ENCODE measurements around the gene FAM53B. TPM values are rescaled to one million over a fixed set of nuclear protein-coding genes. Genes with fewer than 3 reads are reported as not detected.
A peak's percentile ranks its signal among the peaks of the same experiment; 100 is the strongest.

The FAM53B gene
- total RNA-seq, 3 donors from 2014 or later: 17.0 to 39.7 (median 22.8) TPM

DNA sequence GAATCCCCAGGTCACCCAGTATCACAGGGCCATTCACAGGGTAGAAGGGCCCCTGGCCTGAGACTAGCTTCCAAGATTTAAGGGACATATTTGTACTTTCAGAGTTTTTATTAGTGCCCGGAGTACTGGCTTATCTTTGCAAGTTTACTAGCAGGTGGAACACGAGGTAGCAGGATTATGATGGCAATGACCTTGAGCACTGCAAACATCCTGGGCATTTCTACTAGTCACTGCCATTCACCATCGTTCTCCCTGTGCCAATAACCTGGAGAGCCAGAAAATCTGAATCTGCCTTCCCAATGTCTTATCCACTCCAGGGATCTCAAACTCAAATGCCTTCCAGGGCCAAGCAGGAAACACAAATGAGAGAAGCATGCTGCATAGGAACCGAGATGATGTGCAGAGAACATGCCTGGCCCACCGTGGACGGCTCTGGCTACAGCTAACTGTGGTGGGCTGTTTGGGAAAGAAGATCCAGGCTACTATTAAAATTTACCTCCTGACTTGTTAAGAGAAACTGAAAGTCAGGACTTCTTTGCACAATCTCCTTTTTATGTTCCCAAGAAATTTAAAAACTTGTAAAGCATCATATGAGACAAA is 16.7 kb downstream of the FAM53B start:
- H3K4me3 ChIP-seq: no peak overlapping the region
- no peak for TF ChIP-seq POLR2A (IDR thresholded peaks at IDR 0.05)
- TF ChIP-seq POLR2AphosphoS5 (IDR thresholded peaks at IDR 0.05): no peak
- no peaks in the 10 kb centered on the region for H3K9me3 ChIP-seq
- H3K27me3 ChIP-seq: no peaks in the 10 kb centered on the region
- peak in 1 of 2 donors; percentile 17 for DNase-seq (ENCODE audit: low spot score in 2 of 2)
- peak overlapping the region in 1 of 2 donors; percentile 78 for H3K27ac ChIP-seq
- peaks cover 0 to 17% of the 10 kb centered on the region in 2 donors for H3K4me1 ChIP-seq
- intact Hi-C loops (cut with DNase I; ENCODE audit: low total_unique reads): no loop called here
- no peaks in the 10 kb centered on the region for H3K36me3 ChIP-seq

DNA sequence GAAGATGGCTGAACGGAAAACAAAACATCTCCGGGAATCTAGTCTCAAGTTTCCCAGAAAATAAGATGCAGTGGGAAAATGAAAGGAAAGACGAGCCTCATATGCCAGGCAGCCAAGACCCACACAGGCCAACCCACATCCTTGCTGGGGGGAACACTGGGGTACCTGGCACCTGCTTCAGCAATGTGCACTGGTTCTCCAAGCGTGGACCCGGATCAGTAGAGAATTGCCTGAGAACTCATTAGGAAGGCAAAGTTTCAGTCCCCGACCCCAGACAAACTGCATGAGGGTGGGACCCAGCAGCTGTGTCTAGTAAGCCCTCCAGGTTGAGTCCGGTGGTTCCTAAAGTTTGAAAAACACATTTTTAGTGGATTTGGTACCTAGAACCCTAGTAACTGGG is 18.4 kb downstream of the FAM53B start:
- H3K4me3 ChIP-seq: no peak overlapping the region
- DNase-seq (ENCODE audit: low spot score in 2 of 2): no peak
- TF ChIP-seq POLR2AphosphoS5 (IDR thresholded peaks at IDR 0.05) (no peak), POLR2A (IDR thresholded peaks at IDR 0.05) (no peak)
- TF ChIP-seq, protein P1, sequence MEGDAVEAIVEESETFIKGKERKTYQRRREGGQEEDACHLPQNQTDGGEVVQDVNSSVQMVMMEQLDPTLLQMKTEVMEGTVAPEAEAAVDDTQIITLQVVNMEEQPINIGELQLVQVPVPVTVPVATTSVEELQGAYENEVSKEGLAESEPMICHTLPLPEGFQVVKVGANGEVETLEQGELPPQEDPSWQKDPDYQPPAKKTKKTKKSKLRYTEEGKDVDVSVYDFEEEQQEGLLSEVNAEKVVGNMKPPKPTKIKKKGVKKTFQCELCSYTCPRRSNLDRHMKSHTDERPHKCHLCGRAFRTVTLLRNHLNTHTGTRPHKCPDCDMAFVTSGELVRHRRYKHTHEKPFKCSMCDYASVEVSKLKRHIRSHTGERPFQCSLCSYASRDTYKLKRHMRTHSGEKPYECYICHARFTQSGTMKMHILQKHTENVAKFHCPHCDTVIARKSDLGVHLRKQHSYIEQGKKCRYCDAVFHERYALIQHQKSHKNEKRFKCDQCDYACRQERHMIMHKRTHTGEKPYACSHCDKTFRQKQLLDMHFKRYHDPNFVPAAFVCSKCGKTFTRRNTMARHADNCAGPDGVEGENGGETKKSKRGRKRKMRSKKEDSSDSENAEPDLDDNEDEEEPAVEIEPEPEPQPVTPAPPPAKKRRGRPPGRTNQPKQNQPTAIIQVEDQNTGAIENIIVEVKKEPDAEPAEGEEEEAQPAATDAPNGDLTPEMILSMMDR (IDR thresholded peaks at IDR 0.05): no peak
- peaks cover 0 to 21% of the 10 kb centered on the region in 2 donors for H3K4me1 ChIP-seq
- no peaks in the 10 kb centered on the region for H3K27me3 ChIP-seq
- no peak overlapping the region for H3K27ac ChIP-seq
- intact Hi-C loops (cut with DNase I; ENCODE audit: low total_unique reads): no loop called here
- H3K9me3 ChIP-seq: no peaks in the 10 kb centered on the region
- no peaks in the 10 kb centered on the region for H3K36me3 ChIP-seq

DNA sequence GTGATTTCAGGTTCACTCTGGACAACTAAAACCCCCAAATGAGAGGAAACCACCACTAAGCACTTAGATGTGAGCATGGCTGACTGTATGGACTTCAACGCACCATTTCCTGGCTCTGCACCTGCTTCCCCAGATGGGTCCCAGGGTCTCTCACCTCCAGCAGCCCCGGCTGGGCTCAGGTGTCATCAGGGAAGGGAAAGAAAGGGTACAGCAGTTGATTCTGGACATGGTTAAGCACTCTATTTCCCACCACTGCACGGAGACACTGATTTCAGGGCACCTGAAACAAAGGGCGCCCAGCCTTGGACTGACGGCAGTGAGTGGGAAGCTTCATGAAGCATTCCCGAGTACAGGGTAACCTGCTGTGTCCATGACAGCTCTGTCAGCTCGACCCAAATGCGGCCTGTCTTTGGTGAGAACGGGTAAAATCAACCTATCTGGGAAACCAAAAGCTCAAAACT is 19.0 kb downstream of the FAM53B start:
- DNase-seq (ENCODE audit: low spot score in 2 of 2): peak in 1 of 2 donors; percentile 24
- intact Hi-C loops (cut with DNase I; ENCODE audit: low total_unique reads): no loop called here
- TF ChIP-seq POLR2AphosphoS5 (IDR thresholded peaks at IDR 0.05) (no peak), POLR2A (IDR thresholded peaks at IDR 0.05) (no peak)
- TF ChIP-seq, protein P1 (IDR thresholded peaks at IDR 0.05): no peak
- H3K4me3 ChIP-seq: no peak overlapping the region
- H3K27me3 ChIP-seq: no peaks in the 10 kb centered on the region
- no peaks in the 10 kb centered on the region for H3K9me3 ChIP-seq
- no peaks in the 10 kb centered on the region for H3K36me3 ChIP-seq
- peaks cover 0 to 21% of the 10 kb centered on the region in 2 donors for H3K4me1 ChIP-seq
- H3K27ac ChIP-seq: peak overlapping the region in 1 of 2 donors; percentile 81

DNA sequence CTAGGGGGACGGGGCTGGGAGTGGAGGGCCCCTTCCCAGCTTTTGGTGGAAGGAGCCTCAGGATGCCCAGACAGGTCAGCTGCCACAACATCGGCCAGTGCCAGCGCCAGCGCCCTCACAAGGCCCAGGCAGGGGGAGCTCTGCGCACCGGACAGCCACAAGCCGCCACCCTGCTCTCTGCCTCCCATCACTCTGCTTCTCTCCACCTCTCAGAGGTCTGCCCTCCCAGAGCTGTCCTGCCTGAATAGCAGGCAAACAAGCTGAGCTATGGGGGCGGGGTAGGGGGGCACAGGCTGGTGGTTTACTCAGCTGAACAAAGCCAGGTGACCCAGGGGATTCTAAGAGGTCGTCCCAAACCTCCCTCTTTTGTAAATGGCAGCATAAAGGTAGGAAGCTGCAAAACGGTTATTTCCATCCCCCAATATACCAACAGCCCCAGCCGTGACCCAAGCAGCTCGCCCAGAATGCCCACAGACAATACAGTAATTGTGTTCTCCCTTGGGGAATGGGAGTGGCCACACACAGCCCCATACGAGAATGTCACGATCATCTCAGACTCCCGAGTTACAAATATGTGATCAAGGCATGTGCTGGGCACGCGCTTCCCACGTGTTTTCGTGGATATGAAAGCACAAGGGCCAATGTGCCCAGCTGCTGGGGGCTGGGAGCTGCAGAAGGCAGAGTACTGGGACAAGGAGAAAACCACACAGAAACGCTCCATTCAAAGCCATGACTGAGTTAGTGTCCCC is 19.7 kb downstream of the FAM53B start:
- Histone ChIP-seq H3K27ac (peak overlapping the region; percentile 41 to 81), H3K9me3 (no peaks in the 10 kb centered on the region), H3K27me3 (no peaks in the 10 kb centered on the region), H3K36me3 (no peaks in the 10 kb centered on the region), H3K4me1 (peaks cover 0 to 21% of the 10 kb centered on the region in 2 donors), H3K4me3 (no peak overlapping the region)
- TF ChIP-seq POLR2A (IDR thresholded peaks at IDR 0.05): no peak
- peak in 2 of 3 donors; percentile 26 to 39 for TF ChIP-seq POLR2AphosphoS5 (IDR thresholded peaks at IDR 0.05)
- peak in 1 of 2 donors; percentile 43 for DNase-seq (ENCODE audit: low spot score in 2 of 2)
- intact Hi-C loops (cut with DNase I; ENCODE audit: low total_unique reads): no loop called here

DNA sequence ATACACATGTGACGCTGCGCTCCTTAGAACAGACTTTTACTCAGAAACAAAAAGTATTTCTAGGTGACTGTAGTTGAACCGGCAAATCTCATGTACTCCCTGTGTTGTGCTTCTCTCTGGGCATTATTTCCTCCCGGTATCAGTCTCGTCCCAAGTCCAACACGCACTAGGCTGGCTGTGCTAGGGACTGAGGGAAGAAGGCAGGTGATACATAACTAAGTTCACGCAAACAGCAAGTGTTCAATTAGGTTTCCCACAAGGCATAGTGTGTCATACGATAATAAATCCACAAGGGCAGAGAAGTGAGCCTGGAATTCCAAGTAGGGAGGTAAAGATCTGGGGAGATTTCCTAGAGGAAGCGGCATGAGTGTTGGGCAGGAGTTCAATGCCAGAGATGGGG is 20.4 kb downstream of the FAM53B start:
- H3K27me3 ChIP-seq: no peaks in the 10 kb centered on the region
- H3K4me1 ChIP-seq: peaks cover 0 to 21% of the 10 kb centered on the region in 2 donors
- H3K9me3 ChIP-seq: no peaks in the 10 kb centered on the region
- intact Hi-C loops (cut with DNase I; ENCODE audit: low total_unique reads): no loop called here
- H3K4me3 ChIP-seq: no peak overlapping the region
- DNase-seq (ENCODE audit: low spot score in 2 of 2): peak in 1 of 2 donors; percentile 34
- H3K36me3 ChIP-seq: no peaks in the 10 kb centered on the region
- TF ChIP-seq POLR2A (IDR thresholded peaks at IDR 0.05): no peak
- no peak for TF ChIP-seq POLR2AphosphoS5 (IDR thresholded peaks at IDR 0.05)
- peak overlapping the region; percentile 41 to 81 for H3K27ac ChIP-seq

DNA sequence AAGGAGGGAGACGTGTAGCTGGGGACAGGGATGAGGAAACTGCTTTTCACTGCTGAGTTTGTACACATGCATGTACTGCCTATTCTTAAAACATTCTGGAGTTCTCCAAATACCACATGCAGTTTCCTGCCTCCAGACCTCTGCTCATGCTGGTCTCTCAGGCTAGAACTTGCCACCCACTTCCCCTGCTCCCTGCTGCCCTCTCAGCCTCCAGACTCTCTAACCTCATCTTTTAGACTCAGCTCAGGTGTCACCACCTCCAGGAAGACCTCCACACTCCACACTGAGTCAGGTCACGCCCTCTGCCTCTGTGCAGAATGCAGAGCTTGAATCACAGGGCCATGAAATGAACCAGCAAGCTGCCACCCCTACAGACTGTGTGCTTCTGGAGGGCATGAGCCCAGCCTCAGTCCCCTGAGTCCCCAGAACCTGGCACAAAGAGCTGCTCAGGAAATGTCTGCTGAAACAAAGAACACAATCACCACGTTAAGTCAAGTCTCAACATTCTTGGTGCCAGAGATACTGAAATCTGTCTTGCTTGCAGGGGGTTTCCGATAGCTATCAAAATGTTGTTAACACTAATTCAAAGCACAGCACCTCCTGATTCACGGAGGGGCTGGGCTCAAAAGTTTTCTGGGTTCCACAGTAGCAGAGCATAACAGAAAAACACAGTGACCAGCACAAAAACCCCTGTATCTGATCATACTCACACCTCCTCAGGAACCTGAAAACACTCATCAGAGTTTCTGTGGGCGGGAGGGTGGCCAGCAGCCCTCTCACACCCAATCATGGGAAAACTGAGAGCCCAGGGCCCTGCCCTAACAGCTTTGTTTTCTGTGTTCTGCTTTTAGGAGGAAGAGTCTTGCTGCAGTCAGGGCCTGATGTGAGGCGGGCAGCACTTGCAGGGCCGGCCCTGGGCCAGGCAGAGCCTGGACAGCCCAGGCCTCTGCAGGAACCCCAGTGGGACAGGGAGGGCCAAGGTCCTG is 21.1 kb downstream of the FAM53B start:
- H3K4me1 ChIP-seq: peaks cover under 1 to 21% of the 10 kb centered on the region in 2 donors
- H3K27ac ChIP-seq: peak overlapping the region; percentile 41 to 81
- no peak for DNase-seq (ENCODE audit: low spot score in 2 of 2)
- no peaks in the 10 kb centered on the region for H3K9me3 ChIP-seq
- H3K4me3 ChIP-seq: no peak overlapping the region
- H3K27me3 ChIP-seq: no peaks in the 10 kb centered on the region
- no peak for TF ChIP-seq POLR2A (IDR thresholded peaks at IDR 0.05)
- TF ChIP-seq, protein P1 (IDR thresholded peaks at IDR 0.05): no peak
- no peak for TF ChIP-seq POLR2AphosphoS5 (IDR thresholded peaks at IDR 0.05)
- no peaks in the 10 kb centered on the region for H3K36me3 ChIP-seq
- intact Hi-C loops (cut with DNase I; ENCODE audit: low total_unique reads): no loop called here

Data from breast epithelium (tissue), 4 donors.